ENCODE results near the gene ABCG4.
A peak's percentile ranks its signal among the peaks of the same experiment; 100 is the strongest.
"Not testable (repeated sequence)": the region's sequence is repeated elsewhere in the genome, so short reads cannot be mapped to it uniquely, and the experiment has no call there.

ABCG4 gene

GRCh38 chr11:119153049-119153818, 4.4 kb downstream of the ABCG4 start:
- Mint-ChIP-seq H3K9me3 (no peaks in the 10 kb centered on the region), H3K4me3 (no peak overlapping the region), H3K4me1 (peaks cover 6% of the 10 kb centered on the region), H3K36me3 (no peaks in the 10 kb centered on the region), H3K27ac (no peak overlapping the region), H3K27me3 (peaks cover 22% of the 10 kb centered on the region)
- no peak for DNase-seq (ENCODE audit: low spot score in 2 of 2)
- no peak for ATAC-seq (ENCODE audit: low read depth)

- Mint-ChIP-seq H3K4me1 (peaks cover 3% of the 10 kb centered on the region), H3K36me3 (no peaks in the 10 kb centered on the region), H3K27ac (no peak overlapping the region), H3K9me3 (no peaks in the 10 kb centered on the region), H3K4me3 (no peak overlapping the region), H3K27me3 (peaks cover 20% of the 10 kb centered on the region)
- ATAC-seq (ENCODE audit: low read depth) (no peak), DNase-seq (ENCODE audit: low spot score in 2 of 2) (no peak)
These were observed 5.3 kb downstream of the ABCG4 start for GRCh38 chr11:119154178-119154577.

- Mint-ChIP-seq H3K4me1 (peaks cover 3% of the 10 kb centered on the region), H3K36me3 (no peaks in the 10 kb centered on the region), H3K4me3 (no peak overlapping the region), H3K9me3 (no peaks in the 10 kb centered on the region), H3K27me3 (peaks cover 19% of the 10 kb centered on the region), H3K27ac (no peak overlapping the region)
- DNase-seq (ENCODE audit: low spot score in 2 of 2) = no peak
- ATAC-seq (ENCODE audit: low read depth) = no peak
These were observed 7.1 kb downstream of the ABCG4 start for GRCh38 chr11:119155733-119156492.

- no peaks in the 10 kb centered on the region for H3K9me3 Mint-ChIP-seq
- no peak overlapping the region for H3K4me3 Mint-ChIP-seq
- H3K36me3 Mint-ChIP-seq = no peaks in the 10 kb centered on the region
- H3K4me1 Mint-ChIP-seq = peaks cover 3% of the 10 kb centered on the region
- no peak for ATAC-seq (ENCODE audit: low read depth)
- DNase-seq (ENCODE audit: low spot score in 2 of 2) = no peak
- H3K27me3 Mint-ChIP-seq = peaks cover 16% of the 10 kb centered on the region
- H3K27ac Mint-ChIP-seq = no peak overlapping the region
These were observed 7.6 kb downstream of the ABCG4 start for GRCh38 chr11:119156496-119156895.

- no peak overlapping the region for H3K27ac Mint-ChIP-seq
- peaks cover 16% of the 10 kb centered on the region for H3K27me3 Mint-ChIP-seq
- H3K36me3 Mint-ChIP-seq = no peaks in the 10 kb centered on the region
- DNase-seq (ENCODE audit: low spot score in 2 of 2) = no peak
- ATAC-seq (ENCODE audit: low read depth) = no peak
- H3K9me3 Mint-ChIP-seq = no peaks in the 10 kb centered on the region
- H3K4me1 Mint-ChIP-seq = peaks cover 3% of the 10 kb centered on the region
- no peak overlapping the region for H3K4me3 Mint-ChIP-seq
These were observed 8.2 kb downstream of the ABCG4 start for GRCh38 chr11:119157063-119157462.

GRCh38 chr11:119158467-119158866, 9.6 kb downstream of the ABCG4 start:
- H3K4me3 Mint-ChIP-seq = no peak overlapping the region

GRCh38 chr11:119160151-119160550, 11.3 kb downstream of the ABCG4 start:
- no peak for DNase-seq (ENCODE audit: low spot score in 2 of 2)
- H3K9me3 Mint-ChIP-seq = no peaks in the 10 kb centered on the region
- peaks cover 3% of the 10 kb centered on the region for H3K4me1 Mint-ChIP-seq
- no peaks in the 10 kb centered on the region for H3K36me3 Mint-ChIP-seq
- H3K27ac Mint-ChIP-seq = no peak overlapping the region
- H3K4me3 Mint-ChIP-seq = no peak overlapping the region
- ATAC-seq (ENCODE audit: low read depth) = no peak
- peaks cover 9% of the 10 kb centered on the region for H3K27me3 Mint-ChIP-seq

More at GRCh38 chr11:119158467-119158866, 9.6 kb downstream of the ABCG4 start:
- Mint-ChIP-seq H3K4me1 (peaks cover 3% of the 10 kb centered on the region), H3K36me3 (no peaks in the 10 kb centered on the region), H3K27ac (no peak overlapping the region), H3K27me3 (peaks cover 13% of the 10 kb centered on the region), H3K9me3 (no peaks in the 10 kb centered on the region)
- DNase-seq (ENCODE audit: low spot score in 2 of 2) (no peak), ATAC-seq (ENCODE audit: low read depth) (no peak)

GRCh38 chr11:119161871-119162270, 13.0 kb downstream of the ABCG4 start:
- Mint-ChIP-seq H3K27ac (no peak overlapping the region), H3K36me3 (no peaks in the 10 kb centered on the region), H3K4me3 (no peak overlapping the region), H3K9me3 (no peaks in the 10 kb centered on the region), H3K4me1 (no peaks in the 10 kb centered on the region), H3K27me3 (peaks cover 4% of the 10 kb centered on the region)
- ATAC-seq (ENCODE audit: low read depth) = no peak
- no peak for DNase-seq (ENCODE audit: low spot score in 2 of 2)

GRCh38 chr11:119166368-119167076, 17.7 kb downstream of the ABCG4 start:
- Mint-ChIP-seq H3K27ac (no peak overlapping the region), H3K36me3 (no peaks in the 10 kb centered on the region), H3K9me3 (no peaks in the 10 kb centered on the region), H3K4me3 (no peak overlapping the region), H3K27me3 (no peaks in the 10 kb centered on the region), H3K4me1 (peaks cover 2% of the 10 kb centered on the region)
- ATAC-seq (ENCODE audit: low read depth) (no peak), DNase-seq (ENCODE audit: low spot score in 2 of 2) (no peak)

- H3K27me3 Mint-ChIP-seq; H3K36me3 Mint-ChIP-seq; H3K4me1 Mint-ChIP-seq; H3K4me3 Mint-ChIP-seq; H3K27ac Mint-ChIP-seq; DNase-seq (ENCODE audit: low spot score in 2 of 2); H3K9me3 Mint-ChIP-seq; ATAC-seq (ENCODE audit: low read depth): not testable (repeated sequence)
These were observed 18.2 kb downstream of the ABCG4 start for GRCh38 chr11:119167077-119167458.

- no peaks in the 10 kb centered on the region for H3K9me3 Mint-ChIP-seq
- DNase-seq (ENCODE audit: low spot score in 2 of 2) (no peak), ATAC-seq (ENCODE audit: low read depth) (no peak)
- H3K4me1 Mint-ChIP-seq = peaks cover 2% of the 10 kb centered on the region
- H3K36me3 Mint-ChIP-seq = no peaks in the 10 kb centered on the region
- H3K4me3 Mint-ChIP-seq = peak overlapping the region; percentile 87
- no peaks in the 10 kb centered on the region for H3K27me3 Mint-ChIP-seq
- no peak overlapping the region for H3K27ac Mint-ChIP-seq
These were observed 19.1 kb downstream of the ABCG4 start for GRCh38 chr11:119167933-119168332.

- Mint-ChIP-seq H3K9me3 (no peaks in the 10 kb centered on the region), H3K27ac (peak within 1 kb of the TSS; percentile 35), H3K27me3 (no peaks in the 10 kb centered on the region), H3K4me1 (peaks cover 2% of the 10 kb centered on the region), H3K36me3 (no peaks in the 10 kb centered on the region), H3K4me3 (peak within 1 kb of the TSS; percentile 87)
- ATAC-seq (ENCODE audit: low read depth) = peak; percentile 98
- peak; percentile 81 to 83 for DNase-seq (ENCODE audit: low spot score in 2 of 2)
These were observed 19.8 kb downstream of the ABCG4 start, which contains the start of gene NLRX1 for GRCh38 chr11:119168471-119169281. NLRX1 (plus strand) TSS chr11:119168725; CDS start chr11:119171404, 2,679 bp downstream.

- Mint-ChIP-seq H3K4me3 (peak overlapping the region; percentile 87), H3K4me1 (peaks cover 2% of the 10 kb centered on the region), H3K9me3 (no peaks in the 10 kb centered on the region), H3K36me3 (peaks cover 3% of the 10 kb centered on the region), H3K27me3 (no peaks in the 10 kb centered on the region), H3K27ac (peak overlapping the region; percentile 35)
- ATAC-seq (ENCODE audit: low read depth) (peak; percentile 18), DNase-seq (ENCODE audit: low spot score in 2 of 2) (no peak)
These were observed 20.4 kb downstream of the ABCG4 start for GRCh38 chr11:119169282-119169719.
